ENCODE results near the gene VLDLR. TPM values are rescaled to one million over a fixed set of nuclear protein-coding genes. Genes with fewer than 3 reads are reported as not detected.

VLDLR gene
- total RNA-seq, 4 donors from 2014 or later = 8.5 to 99.5 (median 19.4) TPM

GRCh38 chr9:2624051-2624682 is 2.6 kb downstream of the VLDLR start:
- Histone ChIP-seq H3K36me3 (no peaks in the 10 kb centered on the region), H3K4me3 (peak overlapping the region in 1 of 2 donors; percentile 89)
- intact Hi-C loops (cut with DNase I; ENCODE audit: low total_unique reads) = no loop called here

GRCh38 chr9:2625427-2625826 is 3.8 kb downstream of the VLDLR start:
- no peak for DNase-seq
- intact Hi-C loops (cut with DNase I; ENCODE audit: low total_unique reads) = no loop called here
- H3K36me3 ChIP-seq = no peaks in the 10 kb centered on the region
- no peaks in the 10 kb centered on the region for H3K27me3 ChIP-seq
- H3K4me1 ChIP-seq = peaks cover 0 to 3% of the 10 kb centered on the region in 2 donors
- no peak overlapping the region for H3K27ac ChIP-seq
- H3K4me3 ChIP-seq = no peak overlapping the region
- no peak for TF ChIP-seq CTCF (IDR thresholded peaks at IDR 0.05)
- no peak for TF ChIP-seq POLR2A (IDR thresholded peaks at IDR 0.05)
- H3K9me3 ChIP-seq = no peaks in the 10 kb centered on the region

More at GRCh38 chr9:2624051-2624682, 2.6 kb downstream of the VLDLR start:
- Histone ChIP-seq H3K27me3 (no peaks in the 10 kb centered on the region), H3K27ac (peak overlapping the region; percentile 69 to 77), H3K9me3 (no peaks in the 10 kb centered on the region), H3K4me1 (peaks cover 0 to 3% of the 10 kb centered on the region in 2 donors)
- DNase-seq = no peak
- TF ChIP-seq POLR2A (IDR thresholded peaks at IDR 0.05) (no peak), CTCF (IDR thresholded peaks at IDR 0.05) (no peak)

GRCh38 chr9:2628919-2629318 is 7.3 kb downstream of the VLDLR start:
- no peaks in the 10 kb centered on the region for H3K36me3 ChIP-seq
- no peak overlapping the region for H3K27ac ChIP-seq
- H3K4me3 ChIP-seq = no peak overlapping the region
- TF ChIP-seq CTCF (IDR thresholded peaks at IDR 0.05) (no peak), POLR2A (IDR thresholded peaks at IDR 0.05) (no peak)
- no peaks in the 10 kb centered on the region for H3K27me3 ChIP-seq
- no peak for DNase-seq
- intact Hi-C loops (cut with DNase I; ENCODE audit: low total_unique reads) = no loop called here
- H3K9me3 ChIP-seq = no peaks in the 10 kb centered on the region
- H3K4me1 ChIP-seq = no peaks in the 10 kb centered on the region

- intact Hi-C loops (cut with DNase I; ENCODE audit: low total_unique reads) = no loop called here
- Histone ChIP-seq H3K27me3 (no peaks in the 10 kb centered on the region), H3K27ac (no peak overlapping the region), H3K36me3 (no peaks in the 10 kb centered on the region), H3K4me1 (no peaks in the 10 kb centered on the region), H3K9me3 (no peaks in the 10 kb centered on the region), H3K4me3 (no peak overlapping the region)
- TF ChIP-seq POLR2A (IDR thresholded peaks at IDR 0.05) (no peak), CTCF (IDR thresholded peaks at IDR 0.05) (no peak)
- DNase-seq = no peak
These were observed 8.6 kb downstream of the VLDLR start for GRCh38 chr9:2630158-2630557.

- H3K27me3 ChIP-seq = no peaks in the 10 kb centered on the region
- TF ChIP-seq POLR2A (IDR thresholded peaks at IDR 0.05) (no peak), CTCF (IDR thresholded peaks at IDR 0.05) (no peak)
- intact Hi-C loops (cut with DNase I; ENCODE audit: low total_unique reads) = no loop called here
- no peaks in the 10 kb centered on the region for H3K4me1 ChIP-seq
- H3K36me3 ChIP-seq = no peaks in the 10 kb centered on the region
- no peak overlapping the region for H3K27ac ChIP-seq
- no peak for DNase-seq
- no peak overlapping the region for H3K4me3 ChIP-seq
- H3K9me3 ChIP-seq = no peaks in the 10 kb centered on the region
These were observed 9.7 kb downstream of the VLDLR start for GRCh38 chr9:2631263-2631662.
